Esophagus squamous epithelium (tissue), 4 donors: ENCODE results near the gene ERN1.

Experiments used
- POLR2A ChIP-seq, 4 donors: fragments of 450-650 bp; IDR thresholded peaks; one replicate each; pipeline ENCODE4 v1.6.1; 2017; ENCODE audit warnings: antibody characterized with exemption in 4 of 4, mild to moderate bottlenecking in 4 of 4, moderate library complexity in 3 of 4
- TF ChIP-seq, protein P1 (sequence below), 6 experiments: fragments of 450-650 bp in 4 of 6; fragments of 200-600 bp in 2 of 6; sonication (generic) in 2 of 6; IDR thresholded peaks; one replicate each; pipeline ENCODE4 v1.5.1; 2016 to 2019; ENCODE audit warnings: antibody characterized with exemption in 6 of 6, mild to moderate bottlenecking in 4 of 6, moderate library complexity in 4 of 6

- TF ChIP-seq, protein P1, sequence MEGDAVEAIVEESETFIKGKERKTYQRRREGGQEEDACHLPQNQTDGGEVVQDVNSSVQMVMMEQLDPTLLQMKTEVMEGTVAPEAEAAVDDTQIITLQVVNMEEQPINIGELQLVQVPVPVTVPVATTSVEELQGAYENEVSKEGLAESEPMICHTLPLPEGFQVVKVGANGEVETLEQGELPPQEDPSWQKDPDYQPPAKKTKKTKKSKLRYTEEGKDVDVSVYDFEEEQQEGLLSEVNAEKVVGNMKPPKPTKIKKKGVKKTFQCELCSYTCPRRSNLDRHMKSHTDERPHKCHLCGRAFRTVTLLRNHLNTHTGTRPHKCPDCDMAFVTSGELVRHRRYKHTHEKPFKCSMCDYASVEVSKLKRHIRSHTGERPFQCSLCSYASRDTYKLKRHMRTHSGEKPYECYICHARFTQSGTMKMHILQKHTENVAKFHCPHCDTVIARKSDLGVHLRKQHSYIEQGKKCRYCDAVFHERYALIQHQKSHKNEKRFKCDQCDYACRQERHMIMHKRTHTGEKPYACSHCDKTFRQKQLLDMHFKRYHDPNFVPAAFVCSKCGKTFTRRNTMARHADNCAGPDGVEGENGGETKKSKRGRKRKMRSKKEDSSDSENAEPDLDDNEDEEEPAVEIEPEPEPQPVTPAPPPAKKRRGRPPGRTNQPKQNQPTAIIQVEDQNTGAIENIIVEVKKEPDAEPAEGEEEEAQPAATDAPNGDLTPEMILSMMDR (IDR thresholded peaks at IDR 0.05): peak in 3 of 6 experiments; percentile 17 to 43 (median 23)
- TF ChIP-seq POLR2A (IDR thresholded peaks at IDR 0.05): no peak
These were observed 18.8 kb upstream of the ERN1 start for GRCh38 chr17:64148699-64149098.
